ENCODE data around the gene PMPCA.
"Not testable (repeated sequence)": the region's sequence is repeated elsewhere in the genome, so short reads cannot be mapped to it uniquely, and the experiment has no call there.

The PMPCA gene

GRCh38 chr9:136395345-136396218, 14.9 kb upstream of the PMPCA start:
- no peak for DNase-seq

GRCh38 chr9:136396219-136396515, 14.3 kb upstream of the PMPCA start:
- no peak for DNase-seq

DNA sequence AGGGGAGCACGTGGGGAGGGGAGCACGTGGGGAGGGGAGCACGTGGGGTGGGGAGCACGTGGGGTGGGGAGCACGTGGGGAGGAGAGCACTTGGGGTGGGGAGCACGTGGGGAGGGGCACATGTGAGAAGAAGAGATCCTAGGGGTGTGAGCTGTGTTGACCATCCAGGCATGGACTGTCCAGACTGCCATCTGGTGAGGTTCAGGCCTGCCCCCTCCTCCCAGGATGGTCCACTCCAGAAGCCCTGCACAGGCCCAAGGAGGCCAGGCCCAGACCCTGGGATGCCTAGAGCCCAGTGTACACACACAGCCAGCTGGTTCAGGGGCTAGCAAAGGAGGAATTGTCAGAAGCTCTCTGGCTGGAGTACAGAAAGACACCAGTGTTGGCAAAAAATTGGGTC, 12.8 kb upstream of the PMPCA start:
- no peak for DNase-seq

DNA sequence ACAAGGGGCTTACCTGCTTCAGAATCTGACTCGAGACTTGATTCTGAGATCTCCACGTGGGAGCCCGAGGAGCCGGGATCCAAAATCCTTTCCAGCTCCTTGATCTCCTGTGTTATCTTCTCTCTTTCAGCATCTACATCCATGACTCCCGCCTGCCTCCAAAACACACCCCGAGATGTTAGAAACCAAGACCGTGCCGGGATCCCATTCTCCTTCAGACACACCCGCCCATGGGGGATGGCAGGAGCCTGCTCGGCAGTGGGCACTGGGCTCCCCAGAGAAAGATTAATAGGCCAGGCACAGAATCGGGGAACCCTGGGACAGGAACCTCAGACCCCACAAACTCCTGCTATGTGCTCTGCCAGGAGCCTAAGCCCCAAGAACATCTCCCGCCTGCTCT, 12.2 kb upstream of the PMPCA start:
- no peak for DNase-seq

DNA sequence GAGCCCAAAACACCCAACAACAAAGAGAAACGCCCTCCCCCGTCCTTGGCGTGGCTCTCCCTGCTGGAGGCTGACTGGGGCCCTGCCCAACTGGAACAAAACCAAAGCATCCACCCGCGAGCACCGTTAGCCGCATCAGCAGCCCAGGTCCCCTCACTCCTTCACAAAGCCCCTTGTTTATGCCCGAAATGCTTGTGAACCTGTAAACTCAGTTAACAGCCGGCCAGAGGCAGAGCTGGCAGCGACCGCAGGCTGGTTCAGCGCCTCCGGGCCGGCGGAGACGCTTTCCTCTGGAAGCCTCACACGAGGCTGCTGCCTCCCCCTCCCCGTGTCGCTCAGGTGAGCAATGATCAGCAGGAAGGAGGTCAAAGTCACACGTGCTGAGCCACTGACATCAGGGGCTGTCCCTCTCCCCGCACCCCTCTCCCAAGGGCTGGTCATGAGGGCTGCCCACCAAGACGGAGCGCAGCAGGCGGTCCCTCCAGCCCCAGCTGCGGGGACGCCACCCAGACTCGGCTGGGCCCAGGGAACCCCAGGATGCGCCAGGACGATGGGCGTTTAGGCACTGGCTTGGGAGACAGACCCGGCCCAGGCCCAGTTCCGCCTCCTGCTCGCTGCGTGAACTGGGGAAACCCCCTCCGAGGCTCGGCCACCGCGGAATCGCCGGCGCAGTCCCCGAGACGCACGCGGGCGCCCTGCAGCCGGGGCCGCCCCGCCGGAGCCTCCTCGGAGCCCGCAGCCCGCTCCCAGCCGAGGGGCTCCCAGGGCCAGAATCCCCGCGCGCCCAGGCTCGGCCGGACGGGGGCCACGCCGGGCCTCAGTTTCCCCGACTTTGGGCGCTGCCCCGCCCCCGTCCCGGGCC, 11.1 kb upstream of the PMPCA start:
- no peak for DNase-seq

GRCh38 chr9:136400038-136400834, 10.2 kb upstream of the PMPCA start, which contains the start of gene SNAPC4:
Gene SNAPC4, minus strand, starts transcription at chr9:136400170. Its CDS starts 1,742 bp downstream, at chr9:136398428.
- peak; percentile 65 to 85 (median 72) for DNase-seq

DNA sequence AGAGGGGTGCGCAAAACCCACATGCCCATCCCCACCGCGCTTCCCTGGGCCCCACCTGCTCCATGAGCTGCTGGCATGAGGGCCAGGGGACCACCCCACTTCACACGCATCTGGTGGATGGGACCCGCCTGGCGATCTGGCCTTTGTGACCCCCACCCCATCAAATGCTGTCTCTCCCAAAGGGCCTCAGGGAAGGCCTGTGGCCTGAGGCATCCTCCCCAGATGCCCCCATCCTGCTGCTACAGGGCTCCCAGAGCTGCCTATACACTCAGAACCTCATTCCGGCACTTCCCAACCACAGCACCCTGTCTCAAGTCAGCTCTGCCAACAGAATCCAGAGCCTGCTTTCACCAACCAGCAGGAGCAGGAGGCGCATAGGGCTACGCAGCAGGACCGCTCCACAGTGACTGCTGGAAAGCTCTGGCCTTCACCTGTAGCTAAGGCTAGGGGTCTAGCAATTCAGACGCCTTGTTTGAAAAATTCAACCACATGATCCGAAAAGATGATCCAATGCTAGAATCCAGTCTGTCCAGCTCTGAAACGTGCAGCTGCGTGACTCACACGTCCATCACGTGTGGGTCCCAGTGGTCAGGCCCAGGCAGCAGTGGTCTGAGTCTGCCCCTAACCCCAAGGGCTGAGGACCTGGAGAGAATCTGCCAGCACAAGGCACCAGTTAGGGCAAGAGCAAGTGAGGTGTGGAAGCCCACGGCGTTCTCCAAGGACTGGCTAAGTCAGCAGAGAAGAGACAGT, 9.1 kb upstream of the PMPCA start:
- no peak for DNase-seq

- DNase-seq, result no peak
Measured at GRCh38 chr9:136402067-136402466, 8.4 kb upstream of the PMPCA start.

- DNase-seq, result no peak
Measured at GRCh38 chr9:136403538-136403914, 6.9 kb upstream of the PMPCA start.

DNA sequence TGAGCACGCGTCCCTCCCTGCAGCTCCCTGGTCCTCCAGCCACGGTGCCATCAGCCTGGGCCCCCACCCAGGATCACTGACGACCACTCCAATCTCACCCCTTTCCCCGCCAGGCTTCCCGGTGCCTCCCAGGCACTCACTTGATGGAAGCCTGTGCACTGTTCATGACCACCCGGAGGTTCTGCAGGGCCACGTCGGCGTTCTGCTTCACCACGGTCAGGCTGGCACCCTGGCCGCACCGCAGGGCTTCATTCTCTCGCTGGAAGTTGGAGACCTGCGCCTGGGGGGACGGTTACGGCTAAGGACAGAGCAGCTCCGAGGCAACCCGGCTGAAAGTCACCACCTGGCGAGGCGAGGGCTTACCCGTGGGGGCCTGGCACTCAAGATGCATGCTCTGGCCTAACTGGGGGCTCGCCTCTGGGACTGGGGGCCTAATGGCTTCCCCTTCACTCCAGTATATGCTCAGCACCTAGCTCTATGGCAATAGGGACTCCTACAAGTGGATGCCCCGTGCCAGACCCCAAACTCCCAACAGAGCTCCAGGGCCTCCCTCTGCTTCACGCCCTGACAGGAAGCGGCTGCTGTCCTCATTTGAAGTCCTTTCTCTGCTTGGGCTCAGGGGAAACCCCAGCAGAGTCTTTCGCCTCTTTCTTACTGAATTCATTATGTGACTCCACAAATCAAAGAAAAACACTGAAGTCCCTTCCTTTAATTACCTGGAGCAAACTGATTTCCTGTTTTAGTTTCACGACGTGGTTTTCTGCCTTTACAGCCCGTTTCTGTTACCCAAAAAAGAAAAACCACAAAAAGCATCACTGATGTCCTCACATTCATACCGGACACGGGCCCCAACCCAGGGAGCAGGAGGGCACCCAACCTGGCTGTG, 6.3 kb upstream of the PMPCA start:
- DNase-seq, result no peak

GRCh38 chr9:136404801-136405136, 5.7 kb upstream of the PMPCA start:
- DNase-seq, result no peak

DNA sequence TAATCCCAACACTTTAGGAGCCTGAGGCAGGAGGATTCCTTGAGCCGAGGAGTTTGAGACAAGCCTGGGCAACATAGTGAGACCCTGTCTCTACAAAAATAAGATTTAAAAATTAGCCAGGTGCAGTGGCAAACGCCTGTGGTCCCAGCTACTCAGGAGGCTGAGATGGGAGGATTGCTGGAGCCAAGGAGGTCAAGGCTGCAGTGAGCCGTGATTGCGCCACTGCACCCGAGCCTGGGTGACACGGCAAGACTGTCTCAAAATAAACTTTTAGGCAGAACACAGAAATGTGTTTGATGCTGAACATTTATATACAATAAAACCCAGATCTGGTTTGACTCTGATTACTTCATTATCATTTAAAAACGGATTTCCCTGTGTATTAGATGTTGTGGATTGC, 5.0 kb upstream of the PMPCA start:
- DNase-seq, result no peak

- DNase-seq, result not testable (repeated sequence)
Measured at GRCh38 chr9:136405904-136406303, 4.6 kb upstream of the PMPCA start.

GRCh38 chr9:136407061-136407460, 3.4 kb upstream of the PMPCA start:
- not testable (repeated sequence) for DNase-seq

- DNase-seq, result no peak
Measured at GRCh38 chr9:136407911-136408310, 2.5 kb upstream of the PMPCA start.

DNA sequence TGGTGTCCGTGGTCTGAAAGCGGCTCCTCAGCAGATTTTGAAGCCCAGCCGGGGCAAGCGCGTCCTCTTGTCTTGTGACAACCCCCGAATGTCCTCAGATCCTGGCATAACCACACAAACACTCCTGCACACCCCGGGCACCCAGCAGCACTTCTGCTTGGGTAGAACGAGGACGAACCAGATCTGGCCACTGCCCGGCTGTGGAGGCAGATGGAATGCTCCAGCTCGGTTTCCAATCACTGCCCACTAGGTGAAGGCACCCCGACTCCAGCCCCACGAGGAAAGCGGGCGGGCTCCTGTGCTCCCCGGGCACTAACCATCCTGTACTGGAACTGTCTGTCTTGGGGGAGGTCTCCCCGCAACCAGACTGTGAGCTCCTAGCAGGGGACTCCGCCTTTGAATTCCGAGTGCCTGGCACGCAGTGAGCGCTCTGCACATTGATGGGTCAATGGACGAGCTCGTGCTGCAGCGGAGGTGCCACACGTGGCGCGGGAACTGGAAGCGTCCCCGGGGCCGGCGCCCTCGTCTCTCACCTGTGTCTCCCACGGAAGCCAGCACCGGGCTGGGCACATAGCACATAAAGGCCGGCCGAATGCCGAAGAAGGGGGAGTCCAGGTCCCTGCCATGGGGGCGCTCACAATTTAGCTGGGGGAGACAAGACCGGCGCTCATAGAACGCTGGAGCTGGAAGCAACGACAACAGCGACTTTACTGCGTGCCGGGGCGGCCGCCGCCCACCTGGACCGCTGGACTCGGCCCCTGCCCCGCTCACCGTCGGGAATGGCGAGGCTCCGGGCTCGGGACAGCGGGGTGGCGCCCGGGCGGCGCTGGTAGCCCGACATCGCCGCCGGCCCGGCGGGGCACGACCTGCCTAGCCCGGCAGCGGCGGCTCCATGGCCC, 652 bp upstream of the PMPCA start:
- peak in 1 of 4 experiments; percentile 16 for DNase-seq

- DNase-seq, result no peak
Measured at GRCh38 chr9:136411378-136411777, 920 bp downstream of the PMPCA start.

DNA sequence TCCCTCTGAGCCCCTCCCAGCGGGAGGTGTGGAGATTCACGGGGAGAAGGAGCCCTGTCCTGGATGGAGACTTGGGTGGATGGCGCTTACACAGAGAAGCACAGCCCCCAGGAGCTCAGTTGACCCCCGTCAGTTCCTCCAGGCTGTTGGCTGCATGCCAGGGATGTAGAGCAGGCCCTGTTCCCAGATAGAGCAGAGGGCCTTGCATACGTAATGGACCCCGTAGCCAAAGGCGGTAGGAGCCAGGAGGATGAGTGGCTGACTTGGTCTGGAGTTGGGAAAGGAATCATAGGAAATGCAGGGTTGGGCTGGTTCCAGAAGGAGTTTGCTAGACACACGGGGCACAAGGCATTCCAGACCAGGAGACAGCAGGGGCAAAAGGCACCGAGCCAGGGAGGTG, 2.5 kb downstream of the PMPCA start:
- no peak for DNase-seq

DNA sequence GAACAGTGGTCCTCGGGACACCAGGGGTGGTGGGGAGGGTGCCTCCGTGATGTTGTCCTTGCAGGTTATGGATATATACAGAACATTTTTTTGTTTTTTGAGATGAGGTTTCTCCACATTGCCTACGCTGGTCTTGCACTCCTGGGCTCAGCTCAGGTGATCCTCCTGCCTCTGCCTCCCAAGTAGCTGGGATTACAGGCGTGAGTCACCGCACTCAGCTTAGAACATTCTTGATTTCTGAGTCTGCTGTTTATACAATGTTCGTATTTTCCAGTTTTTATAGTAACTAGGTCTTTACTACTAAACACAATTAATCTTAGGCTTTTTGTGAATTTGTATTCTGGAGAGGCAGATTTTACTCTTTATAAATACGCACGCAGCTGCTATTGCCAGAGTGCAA, 6.0 kb downstream of the PMPCA start:
- DNase-seq, result no peak

DNA sequence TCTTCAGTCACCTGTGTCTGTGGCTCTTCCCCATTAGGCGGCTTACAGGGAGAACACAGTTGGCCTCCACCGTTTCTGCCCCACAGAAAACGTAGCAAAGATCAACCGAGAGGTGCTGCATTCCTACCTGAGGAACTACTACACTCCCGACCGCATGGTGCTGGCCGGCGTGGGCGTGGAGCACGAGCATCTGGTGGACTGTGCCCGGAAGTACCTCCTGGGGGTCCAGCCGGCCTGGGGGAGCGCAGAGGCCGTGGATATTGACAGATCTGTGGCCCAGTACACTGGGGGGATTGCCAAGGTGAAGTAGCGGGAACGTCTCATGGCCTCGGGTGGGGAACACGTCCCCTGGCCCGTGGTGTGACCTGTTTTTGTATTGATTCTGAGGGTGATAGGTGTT, 6.5 kb downstream of the PMPCA start:
- no peak for DNase-seq
